HEK293T (cell line): Measurements from ENCODE around the gene NNMT.
"Not testable (repeated sequence)": the region's sequence is repeated elsewhere in the genome, so short reads cannot be mapped to it uniquely, and the experiment has no call there.

ENCODE experiments used
- CTCF ChIA-PET: fragments of 350-600 bp; formaldehyde crosslinking; extraction: SDS; loops from one replicate; lab custom pipeline; 2021; ENCODE audit warnings: antibody characterized with exemption, inconsistent platforms; lab: Yijun Ruan, JAX
- POLR2A ChIA-PET: fragments of 350-600 bp; formaldehyde crosslinking; extraction: SDS; loops from one replicate; lab custom pipeline; 2020; ENCODE audit warnings: antibody characterized with exemption, inconsistent platforms; lab: Yijun Ruan, JAX
- DNase-seq: peaks from one replicate; pipeline ENCODE4 v3.0.0; 2012; ENCODE audit warnings: mixed read lengths; ENCODE audit errors: extremely low spot score
- ARNT ChIP-seq: fragments of 450-650 bp; IDR thresholded peaks from 2 replicates; pipeline ENCODE4 v1.6.1; 2017; ENCODE audit warnings: mild to moderate bottlenecking
- BHLHE40 ChIP-seq: fragments of 450-650 bp; IDR thresholded peaks from 2 replicates; pipeline ENCODE4 v1.6.1; 2016; ENCODE audit warnings: mild to moderate bottlenecking, moderate library complexity, borderline replicate concordance
- CTBP1 ChIP-seq: fragments of 450-650 bp; IDR thresholded peaks from 2 replicates; pipeline ENCODE4 v1.6.1; 2016; ENCODE audit warnings: borderline replicate concordance
- ELF4 ChIP-seq: fragments of 450-650 bp; IDR thresholded peaks from 2 replicates; pipeline ENCODE4 v1.6.1; 2017; ENCODE audit warnings: antibody characterized with exemption
- FOXA1 ChIP-seq: fragments of 450-650 bp; IDR thresholded peaks from 2 replicates; pipeline ENCODE4 v1.6.1; 2016; ENCODE audit warnings: mild to moderate bottlenecking
- FOXK2 ChIP-seq: fragments of 450-650 bp; IDR thresholded peaks from 2 replicates; pipeline ENCODE4 v1.6.1; 2016; ENCODE audit warnings: mild to moderate bottlenecking
- FOXM1 ChIP-seq: fragments of 450-650 bp; IDR thresholded peaks from 2 replicates; pipeline ENCODE4 v1.6.1; 2017; ENCODE audit warnings: mild to moderate bottlenecking, borderline replicate concordance
- HDGF ChIP-seq: fragments of 450-650 bp; IDR thresholded peaks from 2 replicates; pipeline ENCODE4 v1.6.1; 2017; ENCODE audit warnings: antibody characterized with exemption, borderline replicate concordance
- L3MBTL2 ChIP-seq: fragments of 450-650 bp; conservative IDR thresholded peaks from 2 replicates; pipeline ENCODE4 v1.6.1; 2016; ENCODE audit warnings: mild to moderate bottlenecking
- LEF1 ChIP-seq: fragments of 450-650 bp; IDR thresholded peaks from 2 replicates; pipeline ENCODE4 v1.6.1; 2017; ENCODE audit warnings: mild to moderate bottlenecking, borderline replicate concordance
- NFRKB ChIP-seq: fragments of 450-650 bp; IDR thresholded peaks from 2 replicates; pipeline ENCODE4 v1.6.1; 2016; ENCODE audit warnings: mild to moderate bottlenecking, moderate library complexity
- PKNOX1 ChIP-seq: fragments of 450-650 bp; IDR thresholded peaks from 2 replicates; pipeline ENCODE4 v1.6.1; 2016
- SP1 ChIP-seq: fragments of 450-650 bp; IDR thresholded peaks from 2 replicates; pipeline ENCODE4 v1.6.1; 2017
- SUZ12 ChIP-seq: fragments of 450-650 bp; IDR thresholded peaks from 2 replicates; pipeline ENCODE4 v1.6.1; 2016; ENCODE audit warnings: mild to moderate bottlenecking
- TARDBP ChIP-seq: fragments of 450-650 bp; IDR thresholded peaks from 2 replicates; pipeline ENCODE4 v1.6.1; 2016
- ZNF384 ChIP-seq: fragments of 450-650 bp; IDR thresholded peaks from 2 replicates; pipeline ENCODE4 v1.6.1; 2016

NNMT gene

DNA sequence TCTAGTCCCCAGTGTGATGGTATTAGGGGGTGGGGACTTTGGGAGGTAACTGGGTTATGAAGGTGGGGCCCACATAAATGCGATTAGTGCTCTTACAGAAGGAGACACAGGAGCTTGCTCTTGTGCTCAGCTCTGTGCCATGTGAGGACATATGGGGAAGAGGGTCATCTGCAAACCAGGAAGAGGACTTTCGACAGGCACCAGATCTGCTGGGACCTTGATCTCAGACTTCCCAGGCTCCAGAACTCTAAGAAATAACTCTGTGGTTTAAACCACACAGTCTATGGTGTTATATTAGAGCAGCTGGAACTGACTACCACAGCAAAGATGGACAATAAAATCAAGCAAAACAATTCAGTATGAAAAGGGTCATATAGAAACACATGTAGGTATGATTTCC is 26.7 kb downstream of the NNMT start:
- no peak for DNase-seq
- no peak for TF ChIP-seq PKNOX1
- TF ChIP-seq ZNF384 = no peak
- TF ChIP-seq ARNT = no peak
- no peak for TF ChIP-seq NFRKB
- no peak for TF ChIP-seq FOXK2
- no peak for TF ChIP-seq CTBP1
- no peak for TF ChIP-seq ELF4
- TF ChIP-seq BHLHE40 = no peak
- TF ChIP-seq SUZ12 = no peak
- TF ChIP-seq L3MBTL2 = no peak
- no peak for TF ChIP-seq TARDBP
- no peak for TF ChIP-seq FOXM1
- ChIA-PET CTCF (no interaction called here), POLR2A (no interaction called here)

DNA sequence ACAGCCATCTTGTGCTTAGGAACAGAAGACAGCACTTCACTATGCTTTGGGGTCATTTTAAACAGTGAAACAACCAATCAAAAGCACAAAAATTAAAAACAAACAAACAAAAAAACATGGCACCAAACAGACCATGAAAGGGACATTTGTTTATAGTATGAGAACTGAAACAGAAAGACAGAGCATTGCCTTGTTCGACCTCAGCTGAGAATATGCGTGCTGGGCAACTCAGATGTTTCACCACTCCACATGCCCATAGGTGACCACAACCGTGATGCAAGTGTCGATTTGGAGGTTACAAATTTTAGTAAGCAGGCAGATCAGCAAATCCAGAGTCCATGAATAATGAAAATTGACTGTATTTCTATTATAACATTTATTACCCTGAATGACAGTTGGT is 30.0 kb downstream of the NNMT start:
- POLR2A ChIA-PET = no interaction called here
- no peak for DNase-seq
- CTCF ChIA-PET = no interaction called here
- no peak for TF ChIP-seq CTBP1
- TF ChIP-seq SP1 = no peak
- TF ChIP-seq FOXM1 = no peak
- no peak for TF ChIP-seq ELF4
- TF ChIP-seq TARDBP = no peak
- no peak for TF ChIP-seq ZNF384
- TF ChIP-seq NFRKB = no peak
- TF ChIP-seq FOXK2 = no peak
- TF ChIP-seq PKNOX1 = no peak
- no peak for TF ChIP-seq SUZ12
- no peak for TF ChIP-seq HDGF
- no peak for TF ChIP-seq LEF1
- no peak for TF ChIP-seq BHLHE40
- no peak for TF ChIP-seq L3MBTL2
- no peak for TF ChIP-seq ARNT

DNA sequence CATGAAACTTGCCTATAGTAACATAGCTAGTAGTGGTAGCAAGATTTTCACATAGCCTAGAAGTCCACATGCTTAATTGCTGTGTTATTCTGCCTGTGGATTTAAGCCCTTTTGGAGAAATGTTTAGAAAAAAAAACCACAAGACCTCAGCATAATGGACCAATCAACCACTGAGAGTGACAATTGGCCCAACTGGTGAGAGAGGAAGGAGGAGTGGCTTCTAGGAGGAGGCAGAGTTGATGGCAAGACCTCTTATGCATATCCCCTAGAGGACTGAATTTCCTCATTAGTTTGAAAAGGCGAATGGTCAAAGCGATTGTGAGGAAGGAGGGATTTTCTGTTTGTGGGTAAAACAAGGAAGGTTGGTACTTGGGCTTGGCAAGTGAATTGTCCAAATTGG is 30.6 kb downstream of the NNMT start:
- TF ChIP-seq SUZ12 (no peak), LEF1 (no peak), ZNF384 (no peak), L3MBTL2 (no peak), FOXA1 (no peak), PKNOX1 (no peak), ELF4 (no peak), SP1 (no peak), NFRKB (no peak), BHLHE40 (no peak), ARNT (no peak), TARDBP (no peak), CTBP1 (no peak), FOXM1 (no peak), FOXK2 (no peak), HDGF (no peak)
- ChIA-PET CTCF (no interaction called here), POLR2A (no interaction called here)
- DNase-seq = no peak

GRCh38 chr11:114330373-114330772 is 34.2 kb downstream of the NNMT start:
- ChIA-PET POLR2A (no interaction called here), CTCF (no interaction called here)
- no peak for DNase-seq
- no peak for TF ChIP-seq FOXM1
- no peak for TF ChIP-seq LEF1

DNA sequence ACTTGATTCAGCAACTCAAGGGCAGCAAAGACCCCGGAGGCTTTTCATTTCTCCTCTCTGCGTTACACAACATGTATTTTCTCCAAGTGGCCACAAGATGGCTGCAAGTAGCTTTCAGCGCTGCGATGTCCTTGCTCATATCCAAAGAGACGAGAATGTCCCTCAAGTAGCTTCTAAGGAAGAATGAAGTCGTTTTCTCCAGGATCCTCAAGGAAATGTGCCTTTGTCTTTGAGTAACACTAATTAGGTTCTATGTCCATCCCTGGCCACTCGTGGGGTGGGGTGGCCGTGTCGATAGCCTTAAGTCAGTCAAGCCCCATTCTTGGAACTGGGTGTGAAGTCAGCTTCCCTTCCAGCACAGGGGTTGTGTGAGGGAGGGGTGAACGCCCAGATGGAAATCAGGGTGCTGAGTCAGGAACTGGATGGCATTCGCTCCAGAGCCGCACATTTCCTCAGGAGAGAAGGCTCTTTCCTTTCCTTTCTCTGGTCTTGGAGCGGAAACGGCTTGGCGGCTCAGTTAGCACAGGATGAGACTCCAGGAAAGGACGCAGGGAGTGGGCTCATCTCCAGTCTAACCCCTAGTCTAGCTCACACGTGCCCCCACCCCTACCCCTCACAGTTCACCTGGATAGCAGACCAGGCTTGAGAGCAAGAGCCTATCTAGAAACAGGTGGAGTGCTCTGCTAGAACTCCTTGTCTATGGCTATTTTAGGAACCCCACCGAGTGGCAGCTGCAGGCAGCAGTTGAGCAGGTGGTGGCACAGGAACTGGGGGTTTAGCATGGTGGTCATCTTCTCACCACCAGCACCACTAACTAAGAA is 44.3 kb downstream of the NNMT start:
- POLR2A ChIA-PET = no interaction called here
- TF ChIP-seq SUZ12 (no peak), CTBP1 (no peak), ARNT (no peak), ZNF384 (no peak), FOXK2 (no peak), ELF4 (no peak), NFRKB (no peak), SP1 (no peak)
- peak; percentile 63 for DNase-seq
- CTCF ChIA-PET = interaction anchor here (0.7 to 1.2 kb wide), 6 partner anchors 11 to 420 kb away, joined by 3 to 5 read pairs (median 4); partner anchors contain the start of genes C11orf71 and RBM7

DNA sequence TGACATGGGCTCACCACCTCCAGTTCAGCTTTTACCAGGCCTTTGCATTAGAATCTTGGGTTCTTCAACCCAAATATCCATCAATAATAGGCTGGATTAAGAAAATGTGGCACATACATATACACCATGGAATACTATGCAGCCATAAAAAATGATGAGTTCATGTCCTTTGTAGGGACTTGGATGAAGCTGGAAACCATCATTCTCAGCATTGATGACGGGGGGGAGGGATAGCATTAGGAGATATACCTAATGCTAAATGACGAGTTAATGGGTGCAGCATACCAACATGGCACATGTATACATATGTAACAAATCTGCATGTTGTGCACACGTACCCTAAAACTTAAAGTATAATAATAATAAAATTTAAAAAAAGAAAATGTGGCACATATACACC is 45.5 kb downstream of the NNMT start:
- DNase-seq, CTCF ChIA-PET, POLR2A ChIA-PET: not testable (repeated sequence)

DNA sequence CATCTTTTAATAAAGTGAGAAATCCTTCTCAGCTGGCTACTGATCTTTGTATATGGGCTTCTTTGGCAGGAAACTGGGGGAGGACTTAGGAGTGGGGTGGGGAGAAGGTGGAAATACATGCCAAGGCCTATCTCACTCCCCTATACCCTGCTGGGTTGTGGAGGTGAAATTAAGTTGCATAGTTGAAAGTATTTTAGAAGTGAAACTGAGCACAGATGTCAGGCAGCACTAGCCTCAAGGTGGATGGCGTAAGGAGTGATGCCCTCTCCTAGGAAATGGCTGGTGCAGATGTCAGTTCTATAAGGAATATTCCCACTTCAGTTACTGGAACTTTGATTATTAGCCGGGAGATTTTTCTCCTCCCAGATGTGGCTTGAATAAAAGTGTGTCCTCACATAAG is 46.3 kb downstream of the NNMT start:
- TF ChIP-seq ARNT (no peak), TARDBP (no peak), HDGF (no peak), ELF4 (no peak), FOXK2 (no peak), L3MBTL2 (no peak), PKNOX1 (no peak), CTBP1 (no peak)
- no peak for DNase-seq
- ChIA-PET CTCF (no interaction called here), POLR2A (no interaction called here)
